ENCODE measurements around the gene RNF217.

RNF217 gene

DNA sequence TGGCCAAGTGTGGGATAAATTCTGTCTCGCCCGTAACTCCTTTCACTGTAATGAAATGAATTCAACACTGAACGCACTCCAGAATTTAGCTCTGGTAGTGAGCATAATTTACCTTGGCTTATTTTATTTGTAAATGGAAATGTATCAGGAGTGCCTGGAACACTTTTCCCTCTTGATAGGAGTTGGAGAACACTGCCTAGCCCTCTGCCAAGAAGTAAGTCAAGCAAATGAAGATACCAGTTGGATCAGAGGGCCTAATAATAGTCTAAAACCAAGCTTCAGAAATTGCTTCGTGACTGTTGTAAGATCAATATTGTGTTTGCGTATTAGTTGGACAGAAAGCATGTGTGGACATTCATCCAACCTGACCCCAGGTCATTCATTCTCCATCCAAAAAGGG lies 126.7 kb downstream of the RNF217 start:
- no peak for TF ChIP-seq PPARA (CRISPR knock-in tag; IDR thresholded peaks at IDR 0.05; ENCODE audit: borderline replicate concordance)
- no peak for TF ChIP-seq ZNF70 (CRISPR knock-in tag; IDR thresholded peaks at IDR 0.05)
- TF ChIP-seq ZNF565 (CRISPR knock-in tag; conservative IDR thresholded peaks at IDR 0.05; ENCODE audit: low read depth) = no peak
- TF ChIP-seq ZNF8 (CRISPR knock-in tag; IDR thresholded peaks at IDR 0.05) = no peak
- no peak for TF ChIP-seq CSDC2 (CRISPR knock-in tag; IDR thresholded peaks at IDR 0.05)
- TF ChIP-seq ISL1 (CRISPR knock-in tag; IDR thresholded peaks at IDR 0.05) = no peak
- no peak for TF ChIP-seq ZFP30 (CRISPR knock-in tag; IDR thresholded peaks at IDR 0.05)
- no peak for TF ChIP-seq TOX (CRISPR knock-in tag; IDR thresholded peaks at IDR 0.05; ENCODE audit: borderline replicate concordance)
- TF ChIP-seq RARB (CRISPR knock-in tag; IDR thresholded peaks at IDR 0.05) = no peak
- TF ChIP-seq, protein P1, sequence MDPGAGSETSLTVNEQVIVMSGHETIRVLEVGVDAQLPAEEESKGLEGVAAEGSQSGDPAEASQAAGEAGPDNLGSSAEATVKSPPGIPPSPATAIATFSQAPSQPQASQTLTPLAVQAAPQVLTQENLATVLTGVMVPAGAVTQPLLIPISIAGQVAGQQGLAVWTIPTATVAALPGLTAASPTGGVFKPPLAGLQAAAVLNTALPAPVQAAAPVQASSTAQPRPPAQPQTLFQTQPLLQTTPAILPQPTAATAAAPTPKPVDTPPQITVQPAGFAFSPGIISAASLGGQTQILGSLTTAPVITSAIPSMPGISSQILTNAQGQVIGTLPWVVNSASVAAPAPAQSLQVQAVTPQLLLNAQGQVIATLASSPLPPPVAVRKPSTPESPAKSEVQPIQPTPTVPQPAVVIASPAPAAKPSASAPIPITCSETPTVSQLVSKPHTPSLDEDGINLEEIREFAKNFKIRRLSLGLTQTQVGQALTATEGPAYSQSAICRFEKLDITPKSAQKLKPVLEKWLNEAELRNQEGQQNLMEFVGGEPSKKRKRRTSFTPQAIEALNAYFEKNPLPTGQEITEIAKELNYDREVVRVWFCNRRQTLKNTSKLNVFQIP (CRISPR knock-in tag; IDR thresholded peaks at IDR 0.05; ENCODE audit: borderline replicate concordance, low read depth) = no peak
- TF ChIP-seq TCF4 (CRISPR knock-in tag; IDR thresholded peaks at IDR 0.05; ENCODE audit: borderline replicate concordance) = no peak
- no peak for TF ChIP-seq BACH2 (CRISPR knock-in tag; IDR thresholded peaks at IDR 0.05; ENCODE audit: borderline replicate concordance)
- no peak for TF ChIP-seq SNAI2 (CRISPR knock-in tag; IDR thresholded peaks at IDR 0.05)
- TF ChIP-seq, protein P2, sequence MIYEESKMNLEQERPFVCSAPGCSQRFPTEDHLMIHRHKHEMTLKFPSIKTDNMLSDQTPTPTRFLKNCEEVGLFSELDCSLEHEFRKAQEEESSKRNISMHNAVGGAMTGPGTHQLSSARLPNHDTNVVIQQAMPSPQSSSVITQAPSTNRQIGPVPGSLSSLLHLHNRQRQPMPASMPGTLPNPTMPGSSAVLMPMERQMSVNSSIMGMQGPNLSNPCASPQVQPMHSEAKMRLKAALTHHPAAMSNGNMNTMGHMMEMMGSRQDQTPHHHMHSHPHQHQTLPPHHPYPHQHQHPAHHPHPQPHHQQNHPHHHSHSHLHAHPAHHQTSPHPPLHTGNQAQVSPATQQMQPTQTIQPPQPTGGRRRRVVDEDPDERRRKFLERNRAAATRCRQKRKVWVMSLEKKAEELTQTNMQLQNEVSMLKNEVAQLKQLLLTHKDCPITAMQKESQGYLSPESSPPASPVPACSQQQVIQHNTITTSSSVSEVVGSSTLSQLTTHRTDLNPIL (CRISPR knock-in tag; IDR thresholded peaks at IDR 0.05; ENCODE audit: low read depth) = no peak
- no peak for ATAC-seq

DNA sequence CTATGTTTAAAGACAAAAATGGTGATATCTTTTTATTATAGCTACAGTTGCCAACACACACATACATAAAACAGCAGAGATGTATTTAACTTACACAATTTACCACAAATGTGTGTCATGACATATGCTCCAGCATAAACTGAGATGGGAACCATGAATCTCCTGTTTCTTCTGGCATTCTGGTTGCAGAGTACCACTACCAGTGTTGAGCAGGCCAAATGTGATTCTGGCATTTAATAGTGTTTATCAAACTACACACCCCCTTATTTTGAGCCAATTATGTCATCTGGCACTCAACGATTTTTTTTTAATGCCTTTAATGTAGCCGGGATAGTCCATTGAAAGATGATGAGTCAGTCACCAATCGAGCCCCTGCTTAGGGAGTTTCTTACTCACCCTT lies 132.3 kb downstream of the RNF217 start:
- TF ChIP-seq ESRRG (CRISPR knock-in tag; IDR thresholded peaks at IDR 0.05) (no peak), ZFP3 (CRISPR knock-in tag; IDR thresholded peaks at IDR 0.05) (no peak), TCF4 (CRISPR knock-in tag; IDR thresholded peaks at IDR 0.05; ENCODE audit: borderline replicate concordance) (no peak), ZNF70 (CRISPR knock-in tag; IDR thresholded peaks at IDR 0.05) (no peak), BACH2 (CRISPR knock-in tag; IDR thresholded peaks at IDR 0.05; ENCODE audit: borderline replicate concordance) (no peak), ZNF8 (CRISPR knock-in tag; IDR thresholded peaks at IDR 0.05) (no peak), ZNF565 (CRISPR knock-in tag; conservative IDR thresholded peaks at IDR 0.05; ENCODE audit: low read depth) (no peak), GLIS3 (CRISPR knock-in tag; IDR thresholded peaks at IDR 0.05) (no peak), CSDC2 (CRISPR knock-in tag; IDR thresholded peaks at IDR 0.05) (no peak), ZFP30 (CRISPR knock-in tag; IDR thresholded peaks at IDR 0.05) (no peak), RARB (CRISPR knock-in tag; IDR thresholded peaks at IDR 0.05) (no peak)
- TF ChIP-seq, protein P3, sequence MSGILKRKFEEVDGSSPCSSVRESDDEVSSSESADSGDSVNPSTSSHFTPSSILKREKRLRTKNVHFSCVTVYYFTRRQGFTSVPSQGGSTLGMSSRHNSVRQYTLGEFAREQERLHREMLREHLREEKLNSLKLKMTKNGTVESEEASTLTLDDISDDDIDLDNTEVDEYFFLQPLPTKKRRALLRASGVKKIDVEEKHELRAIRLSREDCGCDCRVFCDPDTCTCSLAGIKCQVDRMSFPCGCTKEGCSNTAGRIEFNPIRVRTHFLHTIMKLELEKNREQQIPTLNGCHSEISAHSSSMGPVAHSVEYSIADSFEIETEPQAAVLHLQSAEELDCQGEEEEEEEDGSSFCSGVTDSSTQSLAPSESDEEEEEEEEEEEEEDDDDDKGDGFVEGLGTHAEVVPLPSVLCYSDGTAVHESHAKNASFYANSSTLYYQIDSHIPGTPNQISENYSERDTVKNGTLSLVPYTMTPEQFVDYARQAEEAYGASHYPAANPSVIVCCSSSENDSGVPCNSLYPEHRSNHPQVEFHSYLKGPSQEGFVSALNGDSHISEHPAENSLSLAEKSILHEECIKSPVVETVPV (CRISPR knock-in tag; IDR thresholded peaks at IDR 0.05) = no peak
- TF ChIP-seq, protein P4, sequence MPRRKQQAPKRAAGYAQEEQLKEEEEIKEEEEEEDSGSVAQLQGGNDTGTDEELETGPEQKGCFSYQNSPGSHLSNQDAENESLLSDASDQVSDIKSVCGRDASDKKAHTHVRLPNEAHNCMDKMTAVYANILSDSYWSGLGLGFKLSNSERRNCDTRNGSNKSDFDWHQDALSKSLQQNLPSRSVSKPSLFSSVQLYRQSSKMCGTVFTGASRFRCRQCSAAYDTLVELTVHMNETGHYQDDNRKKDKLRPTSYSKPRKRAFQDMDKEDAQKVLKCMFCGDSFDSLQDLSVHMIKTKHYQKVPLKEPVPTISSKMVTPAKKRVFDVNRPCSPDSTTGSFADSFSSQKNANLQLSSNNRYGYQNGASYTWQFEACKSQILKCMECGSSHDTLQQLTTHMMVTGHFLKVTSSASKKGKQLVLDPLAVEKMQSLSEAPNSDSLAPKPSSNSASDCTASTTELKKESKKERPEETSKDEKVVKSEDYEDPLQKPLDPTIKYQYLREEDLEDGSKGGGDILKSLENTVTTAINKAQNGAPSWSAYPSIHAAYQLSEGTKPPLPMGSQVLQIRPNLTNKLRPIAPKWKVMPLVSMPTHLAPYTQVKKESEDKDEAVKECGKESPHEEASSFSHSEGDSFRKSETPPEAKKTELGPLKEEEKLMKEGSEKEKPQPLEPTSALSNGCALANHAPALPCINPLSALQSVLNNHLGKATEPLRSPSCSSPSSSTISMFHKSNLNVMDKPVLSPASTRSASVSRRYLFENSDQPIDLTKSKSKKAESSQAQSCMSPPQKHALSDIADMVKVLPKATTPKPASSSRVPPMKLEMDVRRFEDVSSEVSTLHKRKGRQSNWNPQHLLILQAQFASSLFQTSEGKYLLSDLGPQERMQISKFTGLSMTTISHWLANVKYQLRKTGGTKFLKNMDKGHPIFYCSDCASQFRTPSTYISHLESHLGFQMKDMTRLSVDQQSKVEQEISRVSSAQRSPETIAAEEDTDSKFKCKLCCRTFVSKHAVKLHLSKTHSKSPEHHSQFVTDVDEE (CRISPR knock-in tag; IDR thresholded peaks at IDR 0.05) = no peak
- no peak for ATAC-seq

DNA sequence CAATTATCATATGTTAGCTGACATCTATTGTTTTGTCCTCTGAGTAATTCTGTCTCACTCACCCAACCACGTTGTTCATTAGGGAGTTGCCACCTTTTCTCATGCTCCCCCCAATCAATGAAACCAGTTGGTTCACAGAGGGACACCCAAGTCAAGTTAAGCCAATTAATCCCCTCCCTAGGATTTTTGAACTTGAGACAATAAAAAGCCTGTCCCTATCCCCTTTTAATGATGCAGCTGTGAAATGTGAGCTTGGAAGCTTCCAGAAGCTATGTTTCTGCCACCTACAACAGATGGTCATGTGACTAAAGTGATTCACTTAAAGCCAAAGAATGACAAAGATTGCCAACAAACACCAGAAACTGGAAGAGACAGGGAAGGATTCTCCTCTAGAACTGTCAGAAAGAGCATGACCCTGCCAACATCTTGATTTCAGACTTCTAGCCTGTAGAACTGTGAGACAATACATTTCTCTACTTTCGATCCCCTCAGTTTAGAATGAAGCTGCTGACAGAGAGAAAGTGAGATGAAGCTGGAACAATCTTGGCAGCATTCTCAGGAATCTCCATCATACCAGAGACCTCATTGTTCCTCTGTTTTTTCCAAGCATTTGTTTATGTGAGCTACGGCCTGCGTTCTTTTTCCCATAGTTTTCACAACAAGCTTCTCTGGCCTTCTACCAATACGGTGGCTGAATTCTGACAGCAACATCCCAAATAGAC lies 133.5 kb downstream of the RNF217 start:
- ATAC-seq = no peak

More for the DNA sequence above, 133.5 kb downstream of the RNF217 start:
- TF ChIP-seq ARNTL (CRISPR knock-in tag; IDR thresholded peaks at IDR 0.05; ENCODE audit: borderline replicate concordance, low read depth) (no peak), CSDC2 (CRISPR knock-in tag; IDR thresholded peaks at IDR 0.05) (no peak), ZFP30 (CRISPR knock-in tag; IDR thresholded peaks at IDR 0.05) (no peak), BACH2 (CRISPR knock-in tag; IDR thresholded peaks at IDR 0.05; ENCODE audit: borderline replicate concordance) (no peak), ESRRG (CRISPR knock-in tag; IDR thresholded peaks at IDR 0.05) (no peak), PPARA (CRISPR knock-in tag; IDR thresholded peaks at IDR 0.05; ENCODE audit: borderline replicate concordance) (no peak), ZNF8 (CRISPR knock-in tag; IDR thresholded peaks at IDR 0.05) (no peak)
- TF ChIP-seq, protein P1 (CRISPR knock-in tag; IDR thresholded peaks at IDR 0.05; ENCODE audit: borderline replicate concordance, low read depth) = no peak
- TF ChIP-seq, protein P5, sequence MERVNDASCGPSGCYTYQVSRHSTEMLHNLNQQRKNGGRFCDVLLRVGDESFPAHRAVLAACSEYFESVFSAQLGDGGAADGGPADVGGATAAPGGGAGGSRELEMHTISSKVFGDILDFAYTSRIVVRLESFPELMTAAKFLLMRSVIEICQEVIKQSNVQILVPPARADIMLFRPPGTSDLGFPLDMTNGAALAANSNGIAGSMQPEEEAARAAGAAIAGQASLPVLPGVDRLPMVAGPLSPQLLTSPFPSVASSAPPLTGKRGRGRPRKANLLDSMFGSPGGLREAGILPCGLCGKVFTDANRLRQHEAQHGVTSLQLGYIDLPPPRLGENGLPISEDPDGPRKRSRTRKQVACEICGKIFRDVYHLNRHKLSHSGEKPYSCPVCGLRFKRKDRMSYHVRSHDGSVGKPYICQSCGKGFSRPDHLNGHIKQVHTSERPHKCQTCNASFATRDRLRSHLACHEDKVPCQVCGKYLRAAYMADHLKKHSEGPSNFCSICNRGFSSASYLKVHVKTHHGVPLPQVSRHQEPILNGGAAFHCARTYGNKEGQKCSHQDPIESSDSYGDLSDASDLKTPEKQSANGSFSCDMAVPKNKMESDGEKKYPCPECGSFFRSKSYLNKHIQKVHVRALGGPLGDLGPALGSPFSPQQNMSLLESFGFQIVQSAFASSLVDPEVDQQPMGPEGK (CRISPR knock-in tag; IDR thresholded peaks at IDR 0.05; ENCODE audit: borderline replicate concordance) = no peak
- TF ChIP-seq, protein P3 (CRISPR knock-in tag; IDR thresholded peaks at IDR 0.05) = no peak

Data from SK-N-SH treated with all-trans-retinoic acid at 6 μM for 48 hours (cell line).